SK-N-SH (cell line): ENCODE results near the gene H6PD. TPM values are rescaled to one million over a fixed set of nuclear protein-coding genes. Genes with fewer than 3 reads are reported as not detected.

Experiments
- CTCF ChIA-PET: fragments of 300-600, 350-600 bp; formaldehyde crosslinking; extraction: SDS; loops from one replicate; lab custom pipeline; 2021; lab: Yijun Ruan, JAX
- POLR2A ChIA-PET: fragments of 350-600 bp; sonication (Branson Sonifier 250); formaldehyde crosslinking; extraction: SDS; loops from one replicate; lab custom pipeline; 2020; ENCODE audit warnings: antibody characterized with exemption, inconsistent platforms; lab: Yijun Ruan, JAX
- DNase-seq: peaks from one replicate; pipeline ENCODE4 v3.0.0; 2012
- H2AFZ ChIP-seq: fragments of 200-600 bp; sonication (generic); 2 replicates; pipeline ENCODE4 v1.8.1; 2016; ENCODE audit warnings: antibody characterized with exemption, mild to moderate bottlenecking, low read depth
- H3F3A ChIP-seq: fragments of 200-600 bp; sonication (generic); replicated peaks from 2 replicates; pipeline ENCODE3; 2016; ENCODE audit warnings: antibody characterized with exemption, mild to moderate bottlenecking; ENCODE audit not compliant: insufficient read depth
- H3K27ac ChIP-seq, 2 experiments: fragments of 200-500 bp in 1 of 2; fragments of 200-600 bp in 1 of 2; sonication (Bioruptor generic) in 1 of 2; sonication (generic), shearing (Covaris generic) in 1 of 2; 2 replicates each; pipeline versions ENCODE4 v1.5.1 to v1.6.1; 2014 to 2016; ENCODE audit warnings: low read depth in 2 of 2, inconsistent platforms in 1 of 2, low read length in 1 of 2, mild to moderate bottlenecking in 1 of 2, mixed read lengths in 1 of 2
- H3K27me3 ChIP-seq: fragments of 200-600 bp; sonication (generic), shearing (Covaris generic); 2 replicates; pipeline ENCODE4 v1.6.1; 2016; ENCODE audit warnings: mixed run types; ENCODE audit not compliant: insufficient read depth
- H3K36me3 ChIP-seq, 2 experiments: fragments of 200-500 bp in 1 of 2; fragments of 200-600 bp in 1 of 2; sonication (Bioruptor generic) in 1 of 2; sonication (generic) in 1 of 2; replicated peaks in 1 of 2; 2 replicates each; pipeline versions ENCODE3 to v1.5.1; 2014 to 2016; ENCODE audit warnings: low read length in 1 of 2, mild to moderate bottlenecking in 1 of 2; ENCODE audit not compliant: insufficient read depth in 2 of 2, control insufficient read depth in 1 of 2
- H3K4me1 ChIP-seq, 2 experiments: fragments of 200-500 bp in 1 of 2; fragments of 200-600 bp in 1 of 2; sonication (Bioruptor generic) in 1 of 2; sonication (generic), shearing (Covaris generic) in 1 of 2; 2 replicates each; pipeline versions ENCODE4 v1.5.1 to v1.6.1; 2014 to 2016; ENCODE audit warnings: low read depth in 1 of 2, low read length in 1 of 2, mixed run types in 1 of 2; ENCODE audit not compliant: insufficient read depth in 2 of 2, control insufficient read depth in 1 of 2
- H3K4me2 ChIP-seq: fragments of 200-600 bp; sonication (generic), shearing (Covaris generic); 2 replicates; pipeline ENCODE4 v1.6.1; 2017; ENCODE audit warnings: mixed run types
- H3K4me3 ChIP-seq, 2 experiments: fragments of 200-500 bp in 1 of 2; fragments of 200-600 bp in 1 of 2; sonication (Bioruptor generic) in 1 of 2; sonication (generic), shearing (Covaris generic) in 1 of 2; 2 replicates each; pipeline versions ENCODE4 v1.5.1 to v1.8.1; 2014 to 2016; ENCODE audit warnings: low read depth in 2 of 2, inconsistent platforms in 1 of 2, low read length in 1 of 2, mild to moderate bottlenecking in 1 of 2, mixed read lengths in 1 of 2, moderate library complexity in 1 of 2
- H3K79me2 ChIP-seq: fragments of 200-600 bp; sonication (generic); 2 replicates; pipeline ENCODE4 v1.8.1; 2017; ENCODE audit warnings: mild to moderate bottlenecking; ENCODE audit not compliant: insufficient read depth
- H3K9ac ChIP-seq: fragments of 200-600 bp; sonication (generic); 2 replicates; pipeline ENCODE4 v1.6.1; 2017; ENCODE audit warnings: mixed run types
- H3K9me2 ChIP-seq: fragments of 200-600 bp; sonication (generic); 2 replicates; pipeline ENCODE4 v1.6.1; 2017; ENCODE audit warnings: mixed run types
- H3K9me3 ChIP-seq: fragments of 200-600 bp; sonication (generic); 2 replicates; pipeline ENCODE4 v1.6.1; 2017; ENCODE audit warnings: mixed run types, mild to moderate bottlenecking, moderate library complexity
- H4K20me1 ChIP-seq: fragments of 200-600 bp; sonication (generic); 2 replicates; pipeline ENCODE4 v1.6.1; 2017; ENCODE audit warnings: mild to moderate bottlenecking, mixed run types; ENCODE audit not compliant: insufficient read depth
- ELF1 ChIP-seq: IDR thresholded peaks from 2 replicates; pipeline ENCODE4 v1.4.0; 2012
- EP300 ChIP-seq, 2 experiments: IDR thresholded peaks; 2 replicates each; pipeline versions ENCODE4 v1.4.0 to v1.6.1; 2012; ENCODE audit warnings: borderline replicate concordance in 1 of 2, low read depth in 1 of 2, low read length in 1 of 2
- FOXJ3 ChIP-seq: sonication (generic); formaldehyde crosslinking; IDR thresholded peaks from 2 replicates; pipeline ENCODE4 v1.5.1; 2020; ENCODE audit warnings: mild to moderate bottlenecking, missing genetic modification reagents
- FOXM1 ChIP-seq: IDR thresholded peaks from 2 replicates; pipeline ENCODE4 v1.4.0; 2012; ENCODE audit warnings: low read depth, mild to moderate bottlenecking
- GABPA ChIP-seq: IDR thresholded peaks from 2 replicates; pipeline ENCODE4 v1.4.0; 2012; ENCODE audit warnings: low read depth, mild to moderate bottlenecking
- IRF3 ChIP-seq: fragments of 150-350 bp; IDR thresholded peaks from 2 replicates; pipeline ENCODE4 v1.6.1; 2016; ENCODE audit warnings: mild to moderate bottlenecking, low read depth, low read length
- JUND ChIP-seq: IDR thresholded peaks from 2 replicates; pipeline ENCODE4 v1.4.0; 2012
- MAX ChIP-seq: IDR thresholded peaks from 2 replicates; pipeline ENCODE4 v1.4.0; 2012; ENCODE audit warnings: low read depth
- MEF2A ChIP-seq: IDR thresholded peaks from 2 replicates; pipeline ENCODE4 v1.4.0; 2012; ENCODE audit warnings: low read depth, borderline replicate concordance
- NFIC ChIP-seq: IDR thresholded peaks from 2 replicates; pipeline ENCODE4 v1.4.0; 2012; ENCODE audit warnings: borderline replicate concordance
- PBX3 ChIP-seq: IDR thresholded peaks from 2 replicates; pipeline ENCODE4; 2012
- POLR2AphosphoS5 ChIP-seq: IDR thresholded peaks from 2 replicates; pipeline ENCODE4 v1.6.1; 2012; ENCODE audit warnings: low read depth, low read length
- RAD21 ChIP-seq: IDR thresholded peaks from 2 replicates; pipeline ENCODE4 v1.6.1; 2012; ENCODE audit warnings: mild to moderate bottlenecking, low read length
- RCOR1 ChIP-seq: fragments of 150-350 bp; IDR thresholded peaks from 2 replicates; pipeline ENCODE4 v1.6.1; 2017; ENCODE audit warnings: antibody characterized with exemption, low read length
- SIN3A ChIP-seq: IDR thresholded peaks from 2 replicates; pipeline ENCODE4 v1.6.1; 2012; ENCODE audit warnings: low read depth, mild to moderate bottlenecking, low read length, moderate library complexity, borderline replicate concordance
- SMC3 ChIP-seq: IDR thresholded peaks from 2 replicates; pipeline ENCODE4 v1.6.1; 2012; ENCODE audit warnings: low read depth, low read length, improper control_type of control experiment
- TCF12 ChIP-seq: IDR thresholded peaks from 2 replicates; pipeline ENCODE4 v1.4.0; 2012
- TEAD4 ChIP-seq: IDR thresholded peaks from 2 replicates; pipeline ENCODE4 v1.4.0; 2012; ENCODE audit warnings: mild to moderate bottlenecking, borderline replicate concordance; ENCODE audit not compliant: insufficient read depth
- USF1 ChIP-seq: IDR thresholded peaks from 2 replicates; pipeline ENCODE4 v1.4.0; 2012; ENCODE audit warnings: low read depth, borderline replicate concordance
- USF2 ChIP-seq: fragments of 150-350 bp; IDR thresholded peaks from 2 replicates; pipeline ENCODE4 v1.6.1; 2017; ENCODE audit warnings: antibody characterized with exemption, low read length, low read depth, borderline replicate concordance
- YY1 ChIP-seq: IDR thresholded peaks from 2 replicates; pipeline ENCODE4 v1.4.0; 2012; ENCODE audit warnings: low read depth, mild to moderate bottlenecking
- ZBTB33 ChIP-seq: IDR thresholded peaks from 2 replicates; pipeline ENCODE4 v1.4.0; 2012; ENCODE audit warnings: low read depth, borderline replicate concordance
- WGBS: methylation state at CpG from one replicate; pipeline ENCODE4 v1.1.6; 2017; ENCODE audit warnings: low lambda C conversion rate; 5-methylcytosine and 5-hydroxymethylcytosine counted together
- polyA plus RNA-seq, 3 experiments: library from polyadenylated mRNA; depleted of rRNA; stranded (reverse); fragments of >200 nt; gene quantifications; 2 replicates each; pipeline ENCODE4 v1.2.3, GENCODE V29; 2012

The H6PD gene
- polyA plus RNA-seq, 1 of the 3 experiments (the other 2 are of a cell fraction) = 19.1 TPM

GRCh38 chr1:9265037-9265436, 30.5 kb downstream of the H6PD start:
- 0 out of 2 replicates have a peak, but pooled peaks cover 4% of the 10 kb centered on the region for H4K20me1 ChIP-seq
- DNase-seq = no peak
- H3K9me3 ChIP-seq = no peaks in the 10 kb centered on the region
- ChIA-PET POLR2A (no interaction called here), CTCF (interaction anchor here (0.8 to 7.9 kb wide), 5 partner anchors 13 to 227 kb away, joined by 3 to 156 read pairs (median 4); no protein-coding TSS in a partner anchor)
- H3K9ac ChIP-seq = no peak overlapping the region
- no peak overlapping the region for H3K4me3 ChIP-seq
- no peaks in the 10 kb centered on the region for H3F3A ChIP-seq
- H3K79me2 ChIP-seq = peaks cover 8% of the 10 kb centered on the region
- H3K27me3 ChIP-seq = no peaks in the 10 kb centered on the region
- WGBS = 93% methylated on average over 8 of the region's 10 CpGs
- no peak overlapping the region for H3K27ac ChIP-seq
- TF ChIP-seq PBX3 (no peak), NFIC (no peak), GABPA (no peak), EP300 (IDR thresholded peaks at IDR 0.05; ENCODE audit: borderline replicate concordance in 1 of 2, low read depth in 1 of 2, low read length in 1 of 2) (no peak), MEF2A (no peak), MAX (no peak), YY1 (no peak), POLR2AphosphoS5 (no peak), FOXM1 (no peak), ZBTB33 (no peak), TEAD4 (no peak), SIN3A (no peak), SMC3 (no peak)
- H3K36me3 ChIP-seq = peaks cover 0 to 36% of the 10 kb centered on the region in 2 experiments
- H2AFZ ChIP-seq = no peak overlapping the region
- no peaks in the 10 kb centered on the region for H3K9me2 ChIP-seq
- no peak overlapping the region for H3K4me2 ChIP-seq
- H3K4me1 ChIP-seq = no peaks in the 10 kb centered on the region; a peak in 1 of 4 replicates

GRCh38 chr1:9265968-9266367, 31.4 kb downstream of the H6PD start:
- H3F3A ChIP-seq = no peaks in the 10 kb centered on the region
- WGBS = 92% methylated on average over 11 of the region's 12 CpGs
- ChIA-PET CTCF (interaction anchor here (0.8 to 7.9 kb wide), 5 partner anchors 10 to 227 kb away, joined by 3 to 156 read pairs (median 17); no protein-coding TSS in a partner anchor), POLR2A (no interaction called here)
- H3K27me3 ChIP-seq = no peaks in the 10 kb centered on the region
- TF ChIP-seq TCF12 (no peak), RCOR1 (no peak), TEAD4 (no peak), NFIC (no peak), FOXJ3 (CRISPR knock-in tag) (no peak), USF1 (no peak), POLR2AphosphoS5 (no peak), USF2 (no peak), MEF2A (no peak), ELF1 (no peak), RAD21 (no peak), IRF3 (no peak), JUND (no peak)
- H3K36me3 ChIP-seq = peaks cover 0 to 36% of the 10 kb centered on the region in 2 experiments
- H3K79me2 ChIP-seq = no peaks in the 10 kb centered on the region
- H3K4me2 ChIP-seq = no peak overlapping the region
- no peak overlapping the region for H3K4me3 ChIP-seq
- H3K9me2 ChIP-seq = no peaks in the 10 kb centered on the region
- peaks cover 0 to 3% of the 10 kb centered on the region in 2 experiments; a peak in 1 of 4 replicates for H3K4me1 ChIP-seq
- no peak overlapping the region for H3K9ac ChIP-seq
- DNase-seq = no peak
- no peak overlapping the region for H2AFZ ChIP-seq
- 0 out of 2 replicates have a peak, but pooled peaks cover 3% of the 10 kb centered on the region for H4K20me1 ChIP-seq
- no peaks in the 10 kb centered on the region for H3K9me3 ChIP-seq
- H3K27ac ChIP-seq = no peak overlapping the region
